IgD-negative memory B cell (primary cell): ENCODE measurements around the gene QARS1. TPM values are rescaled to one million over a fixed set of nuclear protein-coding genes. Genes with fewer than 3 reads are reported as not detected.
A peak's percentile ranks its signal among the peaks of the same experiment; 100 is the strongest.

Experiments used
- H3K27ac Mint-ChIP-seq, 3 donors: one replicate each; pipeline ENCODE4 v1.8.0; 2020 to 2022; ENCODE audit warnings: mild to moderate bottlenecking in 3 of 3, mixed read lengths in 3 of 3, moderate library complexity in 1 of 3
- H3K27me3 Mint-ChIP-seq: one replicate; pipeline ENCODE4 v1.8.0; 2021; ENCODE audit warnings: mixed read lengths
- H3K36me3 Mint-ChIP-seq: one replicate; pipeline ENCODE4 v1.8.0; 2020; ENCODE audit warnings: mild to moderate bottlenecking, mixed read lengths
- H3K4me1 Mint-ChIP-seq, 3 donors: one replicate each; pipeline ENCODE4 v1.8.0; 2020 to 2022; ENCODE audit warnings: mixed read lengths in 3 of 3, mild to moderate bottlenecking in 1 of 3
- H3K4me3 Mint-ChIP-seq, 4 donors: one replicate each; pipeline ENCODE4 v1.8.0; 2020 to 2022; ENCODE audit warnings: mild to moderate bottlenecking in 4 of 4, mixed read lengths in 4 of 4, moderate library complexity in 3 of 4
- H3K9me3 Mint-ChIP-seq, 3 donors: one replicate each; pipeline ENCODE4 v1.8.0; 2020 to 2021; ENCODE audit warnings: mixed read lengths in 3 of 3, mild to moderate bottlenecking in 1 of 3
- polyA plus RNA-seq: library from polyadenylated mRNA; unstranded; fragments of 300-500 nt; fragmentation: Illumina TruSeq; gene quantifications from one replicate; pipeline ENCODE4 v1.2.3, GENCODE V29; 2021

The QARS1 gene
- polyA plus RNA-seq = 117 TPM

GRCh38 chr3:49104427-49105291 lies at the start of gene QARS1:
QARS1 (minus strand) TSS chr3:49104757; CDS start chr3:49104733, 24 bp downstream.
- H3K36me3 Mint-ChIP-seq = peaks cover 14% of the 10 kb centered on the region

GRCh38 chr3:49153349-49153912 lies 48.9 kb upstream of the QARS1 start:
- Mint-ChIP-seq H3K36me3 (no peaks in the 10 kb centered on the region), H3K4me3 (no peak overlapping the region), H3K27me3 (no peaks in the 10 kb centered on the region), H3K4me1 (peaks cover 0 to 2% (median 1%) of the 10 kb centered on the region in 3 donors), H3K27ac (no peak overlapping the region), H3K9me3 (no peaks in the 10 kb centered on the region)

More at GRCh38 chr3:49104427-49105291, at the start of gene QARS1:
- Mint-ChIP-seq H3K4me3 (peak within 1 kb of the TSS; percentile 97 to 100 (median 98)), H3K27ac (peak within 1 kb of the TSS; percentile 93 to 100 (median 98)), H3K4me1 (peaks cover 10 to 20% (median 13%) of the 10 kb centered on the region in 3 donors), H3K27me3 (no peaks in the 10 kb centered on the region), H3K9me3 (no peaks in the 10 kb centered on the region)

- H3K36me3 Mint-ChIP-seq = no peaks in the 10 kb centered on the region
- H3K4me1 Mint-ChIP-seq = peaks cover 0 to 2% (median 0%) of the 10 kb centered on the region in 3 donors
- H3K27me3 Mint-ChIP-seq = no peaks in the 10 kb centered on the region
- H3K9me3 Mint-ChIP-seq = no peaks in the 10 kb centered on the region
- no peak overlapping the region for H3K4me3 Mint-ChIP-seq
- H3K27ac Mint-ChIP-seq = no peak overlapping the region
Measured at GRCh38 chr3:49151610-49152009, 47.1 kb upstream of the QARS1 start.

GRCh38 chr3:49148159-49148558 lies 43.6 kb upstream of the QARS1 start:
- H3K27ac Mint-ChIP-seq = no peak overlapping the region
- no peaks in the 10 kb centered on the region for H3K9me3 Mint-ChIP-seq
- no peaks in the 10 kb centered on the region for H3K27me3 Mint-ChIP-seq
- H3K4me3 Mint-ChIP-seq = no peak overlapping the region
- H3K36me3 Mint-ChIP-seq = no peaks in the 10 kb centered on the region
- peaks cover 0 to 2% (median 0%) of the 10 kb centered on the region in 3 donors for H3K4me1 Mint-ChIP-seq

GRCh38 chr3:49140080-49140479 lies 35.5 kb upstream of the QARS1 start:
- H3K4me3 Mint-ChIP-seq = no peak overlapping the region
- peaks cover 9% of the 10 kb centered on the region for H3K27me3 Mint-ChIP-seq
- peaks cover 0 to 5% (median 4%) of the 10 kb centered on the region in 3 donors for H3K9me3 Mint-ChIP-seq
- H3K27ac Mint-ChIP-seq = no peak overlapping the region
- peaks cover 0 to under 1% (median 0%) of the 10 kb centered on the region in 3 donors for H3K4me1 Mint-ChIP-seq
- H3K36me3 Mint-ChIP-seq = peaks cover 3% of the 10 kb centered on the region

- H3K4me1 Mint-ChIP-seq = peaks cover 0 to 4% (median 1%) of the 10 kb centered on the region in 3 donors
- peaks cover 26% of the 10 kb centered on the region for H3K27me3 Mint-ChIP-seq
- H3K4me3 Mint-ChIP-seq = peak overlapping the region in 1 of 4 donors; percentile 52
- H3K27ac Mint-ChIP-seq = no peak overlapping the region
- no peaks in the 10 kb centered on the region for H3K9me3 Mint-ChIP-seq
- peaks cover 3% of the 10 kb centered on the region for H3K36me3 Mint-ChIP-seq
Measured at GRCh38 chr3:49135499-49135898, 30.9 kb upstream of the QARS1 start.

- H3K27me3 Mint-ChIP-seq = peaks cover 25% of the 10 kb centered on the region
- H3K27ac Mint-ChIP-seq = no peak overlapping the region
- H3K4me3 Mint-ChIP-seq = no peak overlapping the region
- no peaks in the 10 kb centered on the region for H3K9me3 Mint-ChIP-seq
- H3K36me3 Mint-ChIP-seq = peaks cover 3% of the 10 kb centered on the region
- peaks cover 0 to 4% (median 1%) of the 10 kb centered on the region in 3 donors for H3K4me1 Mint-ChIP-seq
Measured at GRCh38 chr3:49134471-49135265, 30.1 kb upstream of the QARS1 start.

GRCh38 chr3:49133226-49133951 lies 28.8 kb upstream of the QARS1 start:
- H3K27ac Mint-ChIP-seq = no peak overlapping the region
- H3K9me3 Mint-ChIP-seq = no peaks in the 10 kb centered on the region
- peaks cover 25% of the 10 kb centered on the region for H3K27me3 Mint-ChIP-seq
- H3K36me3 Mint-ChIP-seq = peaks cover 3% of the 10 kb centered on the region
- H3K4me1 Mint-ChIP-seq = peaks cover 0 to 4% (median 1%) of the 10 kb centered on the region in 3 donors
- H3K4me3 Mint-ChIP-seq = peak overlapping the region in 2 of 4 donors; percentile 12 to 58

- H3K27me3 Mint-ChIP-seq = peaks cover 25% of the 10 kb centered on the region
- peaks cover 3% of the 10 kb centered on the region for H3K36me3 Mint-ChIP-seq
- peaks cover 0 to 4% (median 1%) of the 10 kb centered on the region in 3 donors for H3K4me1 Mint-ChIP-seq
- peak within 1 kb of the TSS in 2 of 4 donors; percentile 12 to 58 for H3K4me3 Mint-ChIP-seq
- no peak within 1 kb of the TSS for H3K27ac Mint-ChIP-seq
- H3K9me3 Mint-ChIP-seq = no peaks in the 10 kb centered on the region
Measured at GRCh38 chr3:49132437-49133225, 28.1 kb upstream of the QARS1 start, which contains the start of gene LAMB2. LAMB2 (minus strand) TSS chr3:49133050; CDS start chr3:49132867, 183 bp downstream.

- no peak overlapping the region for H3K27ac Mint-ChIP-seq
- H3K9me3 Mint-ChIP-seq = no peaks in the 10 kb centered on the region
- H3K27me3 Mint-ChIP-seq = peaks cover 23% of the 10 kb centered on the region
- H3K4me1 Mint-ChIP-seq = peaks cover 0 to 4% (median 1%) of the 10 kb centered on the region in 3 donors
- H3K36me3 Mint-ChIP-seq = peaks cover 3% of the 10 kb centered on the region
- peak overlapping the region in 1 of 4 donors; percentile 9 for H3K4me3 Mint-ChIP-seq
Measured at GRCh38 chr3:49132073-49132436, 27.5 kb upstream of the QARS1 start.

GRCh38 chr3:49131576-49131975 lies 27.0 kb upstream of the QARS1 start:
- Mint-ChIP-seq H3K4me3 (no peak overlapping the region), H3K27me3 (peaks cover 23% of the 10 kb centered on the region), H3K9me3 (no peaks in the 10 kb centered on the region), H3K27ac (no peak overlapping the region), H3K4me1 (peaks cover 0 to 4% (median 1%) of the 10 kb centered on the region in 3 donors), H3K36me3 (peaks cover 3% of the 10 kb centered on the region)

- no peak overlapping the region for H3K4me3 Mint-ChIP-seq
- peaks cover 23% of the 10 kb centered on the region for H3K27me3 Mint-ChIP-seq
- H3K27ac Mint-ChIP-seq = no peak overlapping the region
- peaks cover 0 to 4% (median 1%) of the 10 kb centered on the region in 3 donors for H3K4me1 Mint-ChIP-seq
- H3K9me3 Mint-ChIP-seq = no peaks in the 10 kb centered on the region
- H3K36me3 Mint-ChIP-seq = peaks cover 3% of the 10 kb centered on the region
Measured at GRCh38 chr3:49131040-49131439, 26.5 kb upstream of the QARS1 start.

GRCh38 chr3:49124991-49125670 lies 20.6 kb upstream of the QARS1 start:
- peak overlapping the region in 1 of 3 donors; percentile 49 for H3K27ac Mint-ChIP-seq
- H3K27me3 Mint-ChIP-seq = no peaks in the 10 kb centered on the region
- H3K4me3 Mint-ChIP-seq = no peak overlapping the region
- peaks cover 0 to 2% (median under 1%) of the 10 kb centered on the region in 3 donors for H3K4me1 Mint-ChIP-seq
- no peaks in the 10 kb centered on the region for H3K9me3 Mint-ChIP-seq
- peaks cover 1% of the 10 kb centered on the region for H3K36me3 Mint-ChIP-seq
